ENCODE data around the gene STEAP1.

STEAP1 gene

GRCh38 chr7:90187507-90188050 lies 33.3 kb downstream of the STEAP1 start:
- H3K36me3 ChIP-seq (ENCODE audit: insufficient read depth, low read length) = no peaks in the 10 kb centered on the region
- H3K4me2 ChIP-seq (ENCODE audit: low read depth, low read length, poor library complexity, severe bottlenecking) = no peak overlapping the region
- no peaks in the 10 kb centered on the region for H3K27me3 ChIP-seq (ENCODE audit: insufficient read depth, low read length, poor library complexity, severe bottlenecking)
- no peaks in the 10 kb centered on the region for H3K9me3 ChIP-seq (ENCODE audit: insufficient read depth, low read depth, low read length)
- no peaks in the 10 kb centered on the region for H3K9me2 ChIP-seq (replicated peaks; ENCODE audit: low read depth, low read length)
- H3K4me1 ChIP-seq (ENCODE audit: insufficient read depth, low read length, poor library complexity, severe bottlenecking) = no peaks in the 10 kb centered on the region
- H3K4me3 ChIP-seq (ENCODE audit: low read length, poor library complexity, severe bottlenecking) = no peak overlapping the region
- no peak overlapping the region for H2AFZ ChIP-seq (ENCODE audit: low read length)
- no peaks in the 10 kb centered on the region for H3F3A ChIP-seq (ENCODE audit: low read depth)
- no peak overlapping the region for H3K9ac ChIP-seq (ENCODE audit: low read depth, low read length, poor library complexity, severe bottlenecking)
- no peaks in the 10 kb centered on the region for H4K20me1 ChIP-seq (ENCODE audit: insufficient read depth, low read length, poor library complexity, severe bottlenecking)
- no peak for TF ChIP-seq CTCF (conservative IDR thresholded peaks at IDR 0.05; ENCODE audit: low read length)
- TF ChIP-seq EZH2phosphoT487 (IDR thresholded peaks at IDR 0.05; ENCODE audit: borderline replicate concordance) = no peak
- H3K79me2 ChIP-seq (ENCODE audit: insufficient read depth, low read length) = no peaks in the 10 kb centered on the region

DNA sequence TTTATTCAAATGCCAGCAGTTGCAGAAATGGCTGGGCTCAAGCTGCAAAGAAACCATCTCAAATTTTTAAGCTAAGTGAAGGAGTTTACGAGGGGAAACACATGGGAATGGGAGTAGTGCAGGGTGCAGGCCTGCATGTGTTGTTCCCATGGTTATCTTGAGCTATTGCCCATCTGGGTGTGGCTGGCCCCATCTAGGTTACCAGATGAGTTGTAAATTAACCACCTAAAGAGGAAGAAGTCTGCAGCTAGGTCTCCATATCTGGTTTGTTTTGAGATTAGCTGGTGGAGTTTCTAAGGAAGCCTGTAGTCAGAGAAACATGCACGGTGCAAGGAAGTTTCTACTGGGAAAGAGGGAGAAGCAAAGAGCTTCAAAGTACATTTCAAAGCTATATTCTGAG lies 34.0 kb downstream of the STEAP1 start:
- H2AFZ ChIP-seq (ENCODE audit: low read length) = no peak overlapping the region
- no peaks in the 10 kb centered on the region for H3K4me1 ChIP-seq (ENCODE audit: insufficient read depth, low read length, poor library complexity, severe bottlenecking)
- H3K4me3 ChIP-seq (ENCODE audit: low read length, poor library complexity, severe bottlenecking) = no peak overlapping the region
- no peaks in the 10 kb centered on the region for H3K9me2 ChIP-seq (replicated peaks; ENCODE audit: low read depth, low read length)
- no peak overlapping the region for H3K9ac ChIP-seq (ENCODE audit: low read depth, low read length, poor library complexity, severe bottlenecking)
- H3K4me2 ChIP-seq (ENCODE audit: low read depth, low read length, poor library complexity, severe bottlenecking) = no peak overlapping the region
- TF ChIP-seq CTCF (conservative IDR thresholded peaks at IDR 0.05; ENCODE audit: low read length) (no peak), EZH2phosphoT487 (IDR thresholded peaks at IDR 0.05; ENCODE audit: borderline replicate concordance) (no peak)
- H4K20me1 ChIP-seq (ENCODE audit: insufficient read depth, low read length, poor library complexity, severe bottlenecking) = no peaks in the 10 kb centered on the region
- no peaks in the 10 kb centered on the region for H3F3A ChIP-seq (ENCODE audit: low read depth)
- no peaks in the 10 kb centered on the region for H3K36me3 ChIP-seq (ENCODE audit: insufficient read depth, low read length)
- no peaks in the 10 kb centered on the region for H3K79me2 ChIP-seq (ENCODE audit: insufficient read depth, low read length)
- no peaks in the 10 kb centered on the region for H3K9me3 ChIP-seq (ENCODE audit: insufficient read depth, low read depth, low read length)
- no peaks in the 10 kb centered on the region for H3K27me3 ChIP-seq (ENCODE audit: insufficient read depth, low read length, poor library complexity, severe bottlenecking)

GRCh38 chr7:90190995-90191394 lies 36.7 kb downstream of the STEAP1 start:
- Histone ChIP-seq H2AFZ (ENCODE audit: low read length) (no peak overlapping the region), H3K9ac (ENCODE audit: low read depth, low read length, poor library complexity, severe bottlenecking) (no peak overlapping the region), H3F3A (ENCODE audit: low read depth) (no peaks in the 10 kb centered on the region), H3K9me2 (replicated peaks; ENCODE audit: low read depth, low read length) (no peaks in the 10 kb centered on the region), H4K20me1 (ENCODE audit: insufficient read depth, low read length, poor library complexity, severe bottlenecking) (no peaks in the 10 kb centered on the region), H3K27me3 (ENCODE audit: insufficient read depth, low read length, poor library complexity, severe bottlenecking) (no peaks in the 10 kb centered on the region), H3K4me3 (ENCODE audit: low read length, poor library complexity, severe bottlenecking) (no peak overlapping the region), H3K4me1 (ENCODE audit: insufficient read depth, low read length, poor library complexity, severe bottlenecking) (no peaks in the 10 kb centered on the region), H3K79me2 (ENCODE audit: insufficient read depth, low read length) (no peaks in the 10 kb centered on the region), H3K9me3 (ENCODE audit: insufficient read depth, low read depth, low read length) (no peaks in the 10 kb centered on the region), H3K4me2 (ENCODE audit: low read depth, low read length, poor library complexity, severe bottlenecking) (no peak overlapping the region), H3K36me3 (ENCODE audit: insufficient read depth, low read length) (no peaks in the 10 kb centered on the region)
- no peak for TF ChIP-seq CTCF (conservative IDR thresholded peaks at IDR 0.05; ENCODE audit: low read length)
